Measurements from ENCODE around the gene SPEM1. TPM values are rescaled to one million over a fixed set of nuclear protein-coding genes. Genes with fewer than 3 reads are reported as not detected.
A peak's percentile ranks its signal among the peaks of the same experiment; 100 is the strongest.

SPEM1 gene, protein sequence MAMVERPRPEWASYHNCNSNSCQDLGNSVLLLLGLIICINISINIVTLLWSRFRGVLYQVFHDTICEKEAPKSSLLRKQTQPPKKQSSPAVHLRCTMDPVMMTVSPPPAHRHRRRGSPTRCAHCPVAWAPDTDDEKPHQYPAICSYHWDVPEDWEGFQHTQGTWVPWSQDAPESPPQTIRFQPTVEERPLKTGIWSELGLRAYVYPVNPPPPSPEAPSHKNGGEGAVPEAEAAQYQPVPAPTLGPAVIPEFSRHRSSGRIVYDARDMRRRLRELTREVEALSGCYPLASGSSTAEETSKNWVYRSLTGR
- not detected in 2 replicates for total RNA-seq

DNA sequence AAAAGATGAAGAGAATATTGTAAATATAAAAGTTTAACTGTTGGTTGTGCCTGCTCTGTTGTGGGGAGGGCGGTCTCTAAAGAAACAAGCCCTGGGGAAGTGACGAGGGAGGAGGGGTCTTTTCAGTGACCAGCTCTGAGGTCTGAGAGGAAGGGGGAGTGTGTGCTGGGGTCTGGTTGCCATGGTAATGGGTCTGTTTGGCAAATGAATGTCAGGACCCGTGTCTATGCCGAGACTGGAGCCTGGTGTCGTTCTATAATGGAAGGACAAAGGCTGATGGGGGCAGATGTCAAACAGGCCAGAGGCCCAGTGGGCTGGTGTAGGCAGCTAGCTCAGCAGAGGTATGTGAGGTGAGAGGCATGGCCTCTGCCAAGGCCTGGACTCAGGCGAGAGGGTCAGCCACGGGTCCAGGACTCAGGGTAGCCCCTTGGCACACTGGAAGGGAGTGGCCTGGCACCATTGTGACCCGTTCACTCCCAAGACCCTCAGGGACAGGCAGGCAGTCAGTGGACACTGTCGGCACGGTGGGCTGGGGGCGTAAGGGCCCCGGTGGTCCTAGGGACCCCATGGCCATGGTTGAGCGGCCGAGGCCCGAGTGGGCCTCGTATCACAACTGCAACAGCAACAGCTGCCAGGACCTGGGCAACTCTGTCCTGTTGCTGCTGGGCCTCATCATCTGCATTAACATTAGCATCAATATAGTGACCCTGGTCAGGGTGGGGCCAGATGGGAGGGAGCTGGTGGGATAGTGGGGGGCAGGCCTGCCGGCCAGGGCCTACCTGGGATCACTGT lies at the start of gene SPEM1:
SPEM1 (plus strand) TSS at position 506 of the 792 bp plus-strand sequence; CDS start at position 567, 61 bp downstream.
- DNase-seq (ENCODE audit: low read depth): no peak

DNA sequence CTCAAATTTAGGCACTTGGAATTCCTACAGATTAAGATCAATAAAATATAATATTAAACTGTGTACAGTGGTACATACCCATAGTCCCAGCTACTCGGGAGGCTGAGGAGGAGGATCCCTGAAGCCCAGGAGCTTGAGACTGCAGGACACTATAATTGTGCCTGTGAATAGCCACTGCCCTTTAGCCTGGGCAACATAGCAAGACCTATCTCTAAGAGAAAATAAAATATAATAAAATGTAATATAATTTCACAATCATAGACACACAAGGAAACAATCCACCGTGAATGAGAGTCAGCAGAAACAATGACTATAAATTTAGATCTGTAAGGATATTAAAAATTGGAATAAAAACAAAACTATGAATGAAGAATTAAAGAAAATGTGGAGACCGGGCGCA lies 49.3 kb upstream of the SPEM1 start:
- DNase-seq (ENCODE audit: low read depth): no peak

DNA sequence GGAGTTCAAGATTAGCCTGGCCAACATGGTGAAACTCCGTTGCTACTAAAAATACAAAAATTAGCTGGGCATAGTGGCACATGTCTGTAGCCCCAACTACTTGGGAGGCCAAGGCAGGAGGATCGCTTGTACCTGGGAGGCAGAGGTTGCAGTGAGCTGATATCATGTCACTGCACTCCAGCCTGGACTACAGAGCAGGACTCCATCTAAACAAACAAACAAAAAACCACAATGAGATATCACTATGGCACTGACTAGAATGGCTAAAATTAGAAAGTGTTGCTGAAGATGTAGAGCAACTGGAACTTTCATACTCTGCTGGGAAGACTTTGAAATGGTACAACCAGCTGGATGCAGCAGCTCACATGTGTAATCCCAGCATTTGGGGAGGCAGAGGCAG lies 45.8 kb upstream of the SPEM1 start:
- no peak for DNase-seq (ENCODE audit: low read depth)

DNA sequence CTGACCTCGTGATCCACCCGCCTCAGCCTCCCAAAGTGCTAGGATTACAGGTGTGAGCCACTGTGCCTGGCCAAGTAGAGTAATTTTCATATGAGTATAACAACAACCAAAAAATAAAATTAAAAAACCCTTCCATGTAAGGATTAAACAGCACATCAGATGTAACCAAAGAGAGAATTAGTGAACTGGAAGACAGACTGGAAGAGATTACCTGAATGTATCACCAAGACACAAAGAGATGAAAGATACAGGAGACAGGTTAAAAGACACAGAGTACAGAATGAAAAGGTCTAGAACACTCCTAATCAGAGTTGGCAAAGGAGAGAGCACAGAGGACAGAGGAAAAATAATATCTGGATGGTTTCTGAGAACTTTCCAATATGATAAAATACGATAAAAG lies 41.0 kb upstream of the SPEM1 start:
- no peak for DNase-seq (ENCODE audit: low read depth)

DNA sequence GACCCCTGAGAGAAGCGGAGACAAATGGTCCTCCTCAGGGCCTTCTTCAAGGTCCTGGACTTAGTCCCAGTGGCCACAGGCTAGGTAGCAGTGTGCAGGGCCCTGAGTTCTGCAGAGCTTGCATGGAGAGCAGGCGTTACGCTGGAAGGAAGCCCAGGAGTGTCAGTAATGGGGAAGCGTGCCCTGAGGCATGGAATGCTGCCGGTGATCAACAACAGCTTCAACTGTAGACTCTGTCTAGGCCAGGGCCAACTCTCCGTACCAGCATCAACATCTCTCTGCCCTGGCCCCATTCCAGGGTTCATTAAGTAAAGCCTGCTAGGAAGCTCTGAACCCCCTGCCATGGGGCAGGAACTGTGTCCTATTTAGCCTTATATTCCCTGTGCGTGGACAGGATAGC lies 39.8 kb upstream of the SPEM1 start:
- no peak for DNase-seq (ENCODE audit: low read depth)

DNA sequence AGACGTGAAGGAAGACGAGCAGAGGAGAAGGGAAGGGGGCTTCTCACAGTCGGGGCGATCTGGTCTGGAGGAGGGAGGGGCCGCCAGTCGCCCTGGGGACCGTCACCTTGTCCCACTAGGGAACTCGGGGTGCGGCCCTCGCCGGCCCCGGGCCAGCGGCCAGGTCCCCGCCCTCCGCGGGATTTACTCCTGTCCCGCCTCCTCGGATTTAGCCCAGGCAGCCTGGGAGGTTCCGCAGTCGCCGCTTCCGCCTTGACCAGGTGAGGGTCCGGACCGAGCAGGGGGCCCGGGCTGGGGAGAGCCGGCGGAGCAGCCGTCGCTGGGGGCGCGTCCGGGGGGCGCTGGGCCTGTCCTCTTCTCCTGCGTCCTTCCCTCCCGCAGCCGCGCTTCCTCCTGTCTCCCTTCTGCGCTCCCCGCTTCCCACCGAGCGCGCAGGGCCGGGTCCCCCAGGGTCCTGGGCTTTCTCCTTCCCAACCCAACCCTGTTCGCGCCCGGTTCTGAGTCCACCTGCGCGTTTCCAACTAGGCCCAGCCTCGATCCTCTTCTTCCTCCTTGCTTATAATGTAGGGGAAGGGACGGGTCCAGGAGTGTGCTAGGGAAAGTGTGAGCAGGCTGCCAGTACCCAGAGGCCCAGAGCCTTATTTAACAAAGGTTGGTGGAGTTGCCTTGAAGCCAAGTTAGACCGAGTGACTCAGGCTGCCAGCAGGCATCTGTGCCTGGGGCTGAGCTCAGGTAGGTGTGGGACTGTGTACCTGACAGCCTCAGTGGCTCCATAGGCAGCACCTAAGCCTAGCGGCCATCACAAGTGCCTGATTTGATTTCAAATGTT lies 39.1 kb upstream of the SPEM1 start, which contains the start of gene TNK1:
TNK1 (plus strand) TSS at position 235 of the 829 bp plus-strand sequence. CDS start 1,838 bp downstream, outside the sequence.
- DNase-seq (ENCODE audit: low read depth): peak; percentile 14

DNA sequence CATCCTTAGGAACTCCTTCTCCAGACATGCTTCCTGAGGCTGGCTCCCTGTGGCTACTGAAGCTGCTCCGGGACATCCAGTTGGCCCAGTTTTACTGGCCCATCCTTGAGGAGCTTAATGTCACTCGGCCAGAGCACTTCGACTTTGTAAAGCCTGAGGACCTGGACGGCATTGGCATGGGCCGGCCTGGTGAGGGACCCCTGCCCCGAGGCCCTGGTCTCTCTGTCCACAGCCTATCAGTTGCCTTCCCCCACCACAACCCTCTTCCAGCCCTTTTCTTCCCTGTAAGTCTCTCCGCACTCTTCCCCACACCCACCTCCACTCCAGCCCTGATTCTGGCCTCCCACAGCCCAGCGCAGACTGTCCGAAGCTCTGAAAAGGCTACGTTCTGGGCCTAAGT lies 37.2 kb upstream of the SPEM1 start:
- DNase-seq (ENCODE audit: low read depth): no peak

DNA sequence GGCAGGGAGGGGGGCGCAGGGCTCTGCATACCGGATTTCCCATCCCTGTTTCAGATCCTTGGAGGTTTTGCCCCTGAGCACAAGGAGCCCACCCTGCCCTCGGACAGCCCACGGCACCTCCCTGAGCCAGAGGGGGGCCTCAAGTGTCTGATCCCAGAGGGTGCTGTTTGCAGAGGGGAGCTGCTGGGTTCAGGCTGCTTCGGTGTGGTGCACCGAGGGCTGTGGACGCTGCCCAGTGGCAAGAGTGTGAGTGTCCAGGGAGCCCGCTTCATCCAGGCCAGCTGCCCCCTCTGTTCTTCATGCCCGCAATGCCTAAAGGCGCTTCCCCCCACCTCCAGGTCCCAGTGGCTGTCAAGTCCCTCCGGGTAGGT lies 36.8 kb upstream of the SPEM1 start:
- DNase-seq (ENCODE audit: low read depth): no peak

DNA sequence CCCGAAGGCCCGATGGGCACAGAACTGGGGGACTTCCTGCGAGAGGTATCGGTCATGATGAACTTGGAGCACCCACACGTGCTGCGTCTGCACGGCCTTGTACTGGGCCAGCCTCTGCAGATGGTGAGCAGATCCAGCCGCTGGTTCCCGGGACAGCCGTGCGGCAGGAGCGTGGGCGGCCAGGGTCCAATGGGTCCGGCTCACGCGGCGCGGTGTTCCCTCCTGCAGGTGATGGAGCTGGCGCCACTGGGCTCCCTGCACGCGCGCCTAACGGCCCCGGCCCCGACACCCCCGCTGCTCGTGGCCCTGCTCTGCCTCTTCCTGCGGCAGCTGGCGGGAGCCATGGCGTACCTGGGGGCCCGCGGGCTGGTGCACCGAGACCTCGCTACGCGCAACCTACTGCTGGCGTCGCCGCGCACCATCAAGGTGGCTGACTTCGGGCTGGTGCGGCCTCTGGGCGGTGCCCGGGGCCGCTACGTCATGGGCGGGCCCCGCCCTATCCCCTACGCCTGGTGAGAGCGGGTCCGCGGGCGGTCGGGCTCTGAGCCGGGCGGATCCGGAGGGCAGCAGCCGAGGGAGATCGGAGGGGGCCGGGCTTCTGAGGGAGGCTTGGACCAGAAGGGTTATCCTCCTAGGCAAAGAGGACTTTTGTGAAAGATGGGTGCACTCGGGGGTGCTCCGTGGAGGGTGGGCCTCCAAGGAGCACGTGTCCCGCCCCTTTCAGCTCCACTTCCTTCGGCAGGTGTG lies 36.2 kb upstream of the SPEM1 start:
- no peak for DNase-seq (ENCODE audit: low read depth)

DNA sequence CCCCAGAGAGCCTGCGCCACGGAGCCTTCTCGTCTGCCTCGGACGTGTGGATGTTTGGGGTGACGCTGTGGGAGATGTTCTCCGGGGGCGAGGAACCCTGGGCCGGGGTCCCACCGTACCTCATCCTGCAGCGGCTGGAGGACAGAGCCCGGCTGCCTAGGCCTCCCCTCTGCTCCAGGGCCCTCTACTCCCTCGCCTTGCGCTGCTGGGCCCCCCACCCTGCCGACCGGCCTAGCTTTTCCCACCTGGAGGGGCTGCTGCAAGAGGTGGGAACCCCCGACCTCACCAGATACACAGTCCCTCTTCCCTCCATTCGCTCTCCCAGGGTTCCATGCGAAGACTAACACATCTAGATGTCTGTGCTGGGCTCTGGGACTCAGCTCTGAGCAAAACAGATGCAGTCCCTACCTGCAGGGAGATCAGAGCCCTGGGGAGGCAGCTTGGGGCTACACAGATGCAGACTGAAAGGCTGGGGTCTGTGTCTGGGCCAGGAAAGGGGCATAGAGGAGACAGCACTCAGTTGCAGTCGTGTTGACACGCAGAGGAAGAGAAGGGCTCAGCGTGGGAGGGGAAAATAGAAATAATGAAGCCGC lies 35.5 kb upstream of the SPEM1 start:
- DNase-seq (ENCODE audit: low read depth): no peak

DNA sequence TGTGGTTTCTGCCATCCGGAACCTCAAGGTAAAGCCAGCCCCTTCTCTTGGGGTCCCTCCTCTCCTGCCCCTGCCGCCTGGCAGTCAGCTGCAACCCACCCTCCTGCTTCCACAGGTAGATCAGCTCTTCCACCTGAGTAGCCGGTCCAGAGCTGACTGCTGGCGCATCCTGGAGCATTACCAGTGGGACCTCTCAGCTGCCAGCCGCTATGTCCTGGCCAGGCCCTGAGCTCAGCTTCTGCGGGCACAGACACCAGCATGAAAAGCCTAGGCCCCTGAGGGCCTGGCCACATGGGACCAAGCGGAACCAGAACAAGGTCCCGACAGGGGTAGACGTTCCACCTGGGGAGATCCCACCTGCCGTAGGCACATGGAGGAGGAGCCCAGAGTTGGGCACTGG lies 31.3 kb upstream of the SPEM1 start:
- DNase-seq (ENCODE audit: low read depth): no peak

DNA sequence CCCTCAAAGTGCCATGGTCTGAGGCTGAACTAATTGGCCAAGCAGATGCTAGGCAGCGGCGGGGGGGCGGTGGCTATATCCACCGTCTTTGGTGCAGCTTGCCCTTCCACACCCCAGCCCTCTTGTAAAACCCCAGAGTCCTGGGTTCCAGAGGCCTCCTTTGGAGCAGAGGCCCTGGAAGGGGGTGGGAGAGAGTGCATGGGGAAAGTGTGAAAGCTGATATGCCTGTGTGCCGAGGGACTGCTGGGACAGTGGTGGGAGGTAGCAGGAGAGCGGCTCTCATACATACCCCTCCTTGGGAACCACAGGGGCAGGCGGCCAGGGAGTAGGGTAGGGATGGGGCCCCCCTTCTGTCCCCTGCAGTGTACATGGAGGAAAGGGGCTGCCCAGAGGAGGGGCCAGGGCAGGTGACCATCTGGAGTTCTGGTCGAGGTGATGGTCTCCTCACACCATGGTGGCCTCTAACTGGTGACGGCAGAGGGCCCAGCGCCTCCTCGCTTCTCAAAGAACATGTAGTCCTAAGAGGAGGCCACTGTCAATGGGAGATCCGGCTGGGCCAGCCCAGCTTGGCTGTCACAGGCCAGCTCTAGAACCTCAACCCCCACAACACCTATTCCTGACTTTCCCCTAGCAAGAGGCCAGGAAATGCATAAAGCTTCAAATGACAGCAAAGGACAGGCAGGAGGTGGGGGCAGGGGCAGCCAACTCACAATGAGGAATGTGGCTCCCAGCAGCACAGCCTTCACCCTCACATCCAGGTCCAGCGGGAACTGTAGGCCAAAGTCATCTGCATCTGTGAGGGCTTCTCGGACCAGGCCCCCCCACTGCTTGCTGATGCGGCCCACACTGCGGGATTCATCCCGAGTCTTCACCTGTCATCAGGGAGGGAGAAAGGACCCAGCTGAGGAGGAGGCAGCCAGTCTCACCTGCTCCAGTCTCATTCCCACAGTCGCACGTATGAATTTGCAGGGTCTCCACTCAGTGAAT lies 29.9 kb upstream of the SPEM1 start:
- no peak for DNase-seq (ENCODE audit: low read depth)

DNA sequence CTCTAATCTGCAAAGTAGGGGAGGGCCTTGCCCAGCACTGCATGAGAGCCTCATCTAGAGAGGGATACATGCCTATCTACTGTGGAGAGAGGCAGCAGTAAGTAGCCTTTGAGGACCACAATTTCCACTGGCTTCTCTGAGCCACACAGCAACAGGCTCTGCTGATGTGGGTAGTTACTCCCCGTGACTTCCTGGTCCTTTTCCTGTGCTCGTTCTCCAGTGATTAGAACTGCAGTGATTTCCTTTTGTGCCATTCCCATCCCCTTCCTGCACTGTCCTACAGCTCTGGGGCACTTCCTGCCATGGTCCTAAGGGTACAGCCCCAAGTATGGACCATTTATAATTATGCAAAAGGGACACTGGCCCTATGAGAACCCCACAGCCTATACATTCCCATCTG lies 28.8 kb upstream of the SPEM1 start:
- DNase-seq (ENCODE audit: low read depth): no peak

DNA sequence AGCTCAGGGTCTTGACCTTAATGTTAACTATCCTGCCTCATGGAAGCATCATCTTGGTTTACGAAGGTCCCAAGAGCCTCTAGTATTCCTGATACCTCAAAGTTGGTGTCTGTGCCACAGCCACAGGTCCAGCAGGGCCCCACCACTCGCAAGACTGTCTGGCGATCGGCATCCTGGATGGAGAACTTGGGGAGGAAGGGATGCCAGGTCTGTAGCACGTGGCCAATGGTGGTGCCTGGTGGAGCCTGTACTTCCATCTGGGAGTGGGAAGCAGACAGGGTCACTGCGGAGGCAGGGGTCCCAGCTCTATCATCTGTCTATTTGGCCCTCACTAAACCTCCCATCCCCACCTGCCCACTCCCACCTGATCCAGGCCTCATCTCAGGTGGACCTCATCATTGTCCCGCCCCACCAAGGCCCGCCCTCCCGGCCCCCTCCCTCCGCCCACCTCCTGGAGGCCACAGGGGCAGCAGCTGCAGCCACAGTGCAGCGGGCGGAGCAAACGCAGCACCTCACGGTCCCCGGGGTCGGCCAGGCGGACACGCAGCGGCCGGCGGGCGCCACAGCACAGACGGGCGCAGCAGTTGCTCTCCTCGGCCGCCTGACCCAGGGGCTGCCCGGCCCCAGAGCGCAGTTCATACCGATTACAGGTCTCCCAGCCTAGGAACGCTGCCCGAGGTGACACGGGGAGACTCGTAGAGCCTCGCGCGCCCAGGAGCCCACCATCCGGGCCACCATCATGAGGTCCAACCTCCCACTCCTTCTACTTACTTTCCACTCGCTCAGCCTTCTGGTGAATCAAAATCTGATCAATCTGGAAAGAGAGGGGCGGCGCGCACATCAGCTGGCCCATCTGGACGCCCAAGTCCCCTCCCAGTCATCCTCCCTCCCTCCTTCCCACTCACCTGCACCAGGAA lies 27.2 kb upstream of the SPEM1 start:
- DNase-seq (ENCODE audit: low read depth): no peak

DNA sequence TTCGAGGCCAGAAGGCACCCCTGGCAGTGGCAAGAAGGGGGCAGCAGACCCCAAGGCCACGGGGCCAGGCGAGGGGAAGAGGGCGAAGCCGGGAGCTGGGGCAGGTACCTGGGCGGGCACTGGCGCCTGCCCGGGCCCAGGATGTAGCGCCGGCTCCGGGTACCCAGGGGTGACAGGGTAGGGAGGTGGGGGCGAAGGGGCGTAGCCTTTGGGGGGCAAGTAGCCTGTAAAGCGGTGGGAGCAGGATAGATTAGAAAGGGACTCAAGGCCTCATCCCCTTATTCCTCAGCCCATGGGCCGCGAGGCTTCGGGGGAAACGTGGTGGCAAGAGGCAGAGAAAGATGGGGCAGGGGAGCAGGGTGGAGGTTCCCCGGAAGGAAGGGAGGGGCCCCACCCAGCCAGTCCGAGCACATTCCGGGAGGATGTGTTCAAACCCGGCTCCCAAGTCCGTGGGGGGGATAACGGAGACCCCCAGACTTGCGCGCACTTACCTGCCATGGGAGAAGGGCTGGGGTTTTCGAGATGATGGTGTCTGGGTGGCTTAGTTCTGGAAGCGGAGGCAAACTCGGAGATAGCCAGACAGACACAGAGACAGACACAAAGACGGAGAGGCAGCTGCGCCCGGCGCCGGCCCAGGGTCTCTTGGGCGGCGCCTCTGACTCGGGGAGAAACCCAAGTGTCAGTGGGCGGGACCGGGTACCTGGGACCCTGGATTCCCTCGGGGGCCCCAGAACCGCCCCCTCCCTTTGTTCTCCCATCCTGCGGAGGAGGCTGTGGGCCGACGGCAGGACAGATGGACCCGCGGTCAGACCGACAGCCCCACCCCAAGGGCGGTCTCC lies 26.3 kb upstream of the SPEM1 start:
- no peak for DNase-seq (ENCODE audit: low read depth)

DNA sequence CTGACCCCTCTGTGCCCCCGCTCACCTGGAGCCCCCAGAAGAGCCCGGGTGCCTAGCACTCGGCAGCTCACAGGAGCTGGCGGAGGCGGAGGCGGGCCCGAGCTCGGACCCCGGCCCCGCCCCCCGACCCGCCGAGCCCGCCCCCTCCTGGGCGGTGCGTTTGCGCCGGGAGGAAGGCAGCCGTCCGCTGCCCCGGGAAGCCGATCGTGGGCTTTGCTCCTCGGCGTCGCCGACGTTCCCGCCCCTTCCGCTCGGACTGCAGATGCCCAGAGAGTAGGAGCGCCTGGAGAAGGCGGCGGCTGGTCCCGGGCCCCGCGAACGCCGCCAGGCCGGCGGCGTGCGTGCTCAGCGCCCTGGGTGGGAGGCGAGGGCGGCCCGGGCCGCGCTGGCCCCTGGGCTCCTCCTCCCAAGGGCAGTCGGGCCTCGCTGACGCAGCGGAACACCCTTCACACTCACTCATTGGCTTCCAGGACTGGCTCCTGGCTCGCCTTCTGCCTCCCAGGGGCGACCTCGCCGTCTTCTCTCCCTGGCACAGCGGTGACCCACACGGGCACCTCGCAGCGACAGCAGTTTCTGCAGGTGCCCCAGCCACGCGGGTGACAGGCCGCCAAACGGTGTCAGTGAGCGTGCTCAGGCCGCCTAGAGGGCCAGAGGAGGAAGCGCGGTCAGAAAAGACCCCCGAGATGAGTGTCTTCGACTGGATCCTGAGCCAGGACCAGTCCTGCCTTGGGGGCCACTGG lies 25.5 kb upstream of the SPEM1 start, which contains the start of gene PLSCR3:
PLSCR3 (minus strand) TSS at position 74 of the 740 bp plus-strand sequence. CDS start 415 bp downstream, outside the sequence.
- peak; percentile 63 for DNase-seq (ENCODE audit: low read depth)

DNA sequence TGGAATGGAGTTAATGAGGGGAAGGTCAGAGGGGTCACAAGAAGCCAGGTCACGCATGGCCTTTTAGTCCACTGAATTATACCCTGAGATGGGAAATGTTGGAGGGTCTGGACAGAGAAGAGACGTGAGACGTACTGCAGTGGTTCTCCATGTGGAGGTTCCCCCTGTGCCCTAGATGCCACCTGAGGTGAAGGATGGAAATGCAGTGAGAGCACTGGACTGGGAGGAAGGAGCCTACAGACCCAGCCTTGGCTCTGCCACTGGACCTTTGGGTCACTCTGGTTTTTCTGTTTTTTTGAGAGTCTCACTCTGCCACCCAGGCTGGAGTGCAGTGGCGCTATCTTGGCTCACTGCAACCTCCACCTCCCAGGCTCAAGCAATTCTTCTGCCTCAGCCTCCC lies 24.0 kb upstream of the SPEM1 start:
- no peak for DNase-seq (ENCODE audit: low read depth)

All from renal cortical epithelial cell (primary cell).